DND-41 (cell line): ENCODE measurements around the gene SAMMSON.

Experiments used
- ATAC-seq: fragments of 200-7000 bp; cut with Tn5 transposase; 3 replicates; pipeline ENCODE4 v1.9.1; 2021; ENCODE audit warnings: low read depth; ENCODE audit not compliant: insufficient read depth
- DNase-seq: peaks from one replicate; pipeline ENCODE4 v3.0.0-alpha.2; 2020
- H2AFZ ChIP-seq: 2 replicates; pipeline ENCODE4 v1.6.0; 2012; ENCODE audit warnings: low read depth, low read length
- H3K27ac ChIP-seq: 2 replicates; pipeline ENCODE4 v1.5.1; 2012; ENCODE audit warnings: low read length, inconsistent platforms
- H3K27me3 ChIP-seq: fragments of 200-600 bp; sonication (generic); 2 replicates; pipeline ENCODE4 v1.6.0; 2012; ENCODE audit warnings: low read length, mild to moderate bottlenecking, inconsistent platforms; ENCODE audit not compliant: insufficient read depth, poor library complexity
- H3K36me3 ChIP-seq: 2 replicates; pipeline ENCODE4 v1.5.1; 2012; ENCODE audit warnings: low read length, inconsistent platforms; ENCODE audit not compliant: insufficient read depth
- H3K4me1 ChIP-seq: 2 replicates; pipeline ENCODE4 v1.5.1; 2012; ENCODE audit warnings: mild to moderate bottlenecking, low read length; ENCODE audit not compliant: insufficient read depth
- H3K4me2 ChIP-seq: 2 replicates; pipeline ENCODE4 v1.6.0; 2012; ENCODE audit warnings: mild to moderate bottlenecking, moderate library complexity, low read length, inconsistent platforms; ENCODE audit not compliant: insufficient read depth
- H3K4me3 ChIP-seq, 2 experiments: fragments of 200-600 bp in 1 of 2; shearing (Covaris generic) in 1 of 2; 2 replicates each; pipeline ENCODE4 v1.5.1; 2012 to 2016; ENCODE audit warnings: inconsistent platforms in 2 of 2, low read length in 2 of 2, mild to moderate bottlenecking in 2 of 2, low read depth in 1 of 2, moderate library complexity in 1 of 2
- H3K79me2 ChIP-seq: 2 replicates; pipeline ENCODE4 v1.6.0; 2012; ENCODE audit warnings: low read length, inconsistent platforms; ENCODE audit not compliant: insufficient read depth
- H3K9ac ChIP-seq: 2 replicates; pipeline ENCODE4 v1.6.0; 2012; ENCODE audit warnings: low read depth, mild to moderate bottlenecking, inconsistent platforms, low read length, moderate library complexity
- H3K9me3 ChIP-seq: 2 replicates; pipeline ENCODE4 v1.5.1; 2012; ENCODE audit warnings: low read length, moderate library complexity, mild to moderate bottlenecking, inconsistent platforms; ENCODE audit not compliant: insufficient read depth, severe bottlenecking
- H4K20me1 ChIP-seq: 2 replicates; pipeline ENCODE4 v1.6.0; 2012; ENCODE audit warnings: low read length; ENCODE audit not compliant: insufficient read depth
- CTCF ChIP-seq: IDR thresholded peaks from 2 replicates; pipeline ENCODE4 v1.5.1; 2012; ENCODE audit warnings: borderline replicate concordance, low read length, moderate library complexity, mild to moderate bottlenecking; ENCODE audit not compliant: poor library complexity, severe bottlenecking; ENCODE audit errors: extremely low read depth
- EZH2 ChIP-seq: IDR thresholded peaks from 3 replicates; pipeline ENCODE4 v1.6.1; 2012; ENCODE audit warnings: borderline replicate concordance, low read depth, mild to moderate bottlenecking, moderate library complexity, low read length, inconsistent platforms; ENCODE audit not compliant: severe bottlenecking

Gene SAMMSON

GRCh38 chr3:69985266-69985665 is 14.3 kb upstream of the SAMMSON start:
- H3K4me3 ChIP-seq, result no peak overlapping the region
- no peaks in the 10 kb centered on the region for H3K27me3 ChIP-seq
- H3K36me3 ChIP-seq, result no peaks in the 10 kb centered on the region
- H3K4me2 ChIP-seq, result no peak overlapping the region
- H3K9me3 ChIP-seq, result no peaks in the 10 kb centered on the region
- no peak overlapping the region for H2AFZ ChIP-seq
- ATAC-seq (no peak), DNase-seq (no peak)
- no peaks in the 10 kb centered on the region for H4K20me1 ChIP-seq
- TF ChIP-seq CTCF (no peak), EZH2 (no peak)
- no peak overlapping the region for H3K9ac ChIP-seq
- H3K27ac ChIP-seq, result no peak overlapping the region
- H3K79me2 ChIP-seq, result no peaks in the 10 kb centered on the region
- H3K4me1 ChIP-seq, result no peaks in the 10 kb centered on the region

GRCh38 chr3:69986419-69986818 is 13.1 kb upstream of the SAMMSON start:
- DNase-seq (no peak), ATAC-seq (no peak)
- H3K79me2 ChIP-seq, result no peaks in the 10 kb centered on the region
- no peaks in the 10 kb centered on the region for H3K4me1 ChIP-seq
- no peaks in the 10 kb centered on the region for H3K27me3 ChIP-seq
- no peak for TF ChIP-seq EZH2
- no peak for TF ChIP-seq CTCF
- H3K36me3 ChIP-seq, result no peaks in the 10 kb centered on the region
- H2AFZ ChIP-seq, result no peak overlapping the region
- no peak overlapping the region for H3K4me3 ChIP-seq
- no peak overlapping the region for H3K27ac ChIP-seq
- H3K9me3 ChIP-seq, result no peaks in the 10 kb centered on the region
- H3K4me2 ChIP-seq, result no peak overlapping the region
- no peaks in the 10 kb centered on the region for H4K20me1 ChIP-seq
- no peak overlapping the region for H3K9ac ChIP-seq

- no peaks in the 10 kb centered on the region for H3K36me3 ChIP-seq
- no peaks in the 10 kb centered on the region for H3K27me3 ChIP-seq
- H2AFZ ChIP-seq, result no peak overlapping the region
- no peak for TF ChIP-seq EZH2
- no peak for TF ChIP-seq CTCF
- no peak for ATAC-seq
- H3K4me1 ChIP-seq, result no peaks in the 10 kb centered on the region
- no peak overlapping the region for H3K4me2 ChIP-seq
- no peak overlapping the region for H3K4me3 ChIP-seq
- H3K79me2 ChIP-seq, result no peaks in the 10 kb centered on the region
- H3K27ac ChIP-seq, result no peak overlapping the region
- H3K9me3 ChIP-seq, result no peaks in the 10 kb centered on the region
- H3K9ac ChIP-seq, result no peak overlapping the region
- H4K20me1 ChIP-seq, result no peaks in the 10 kb centered on the region
- no peak for DNase-seq
These were observed 11.7 kb upstream of the SAMMSON start for GRCh38 chr3:69987833-69988232.

- no peak overlapping the region for H3K9ac ChIP-seq
- no peaks in the 10 kb centered on the region for H3K9me3 ChIP-seq
- H2AFZ ChIP-seq, result no peak overlapping the region
- H3K4me2 ChIP-seq, result no peak overlapping the region
- ATAC-seq, result no peak
- H3K27ac ChIP-seq, result no peak overlapping the region
- no peak for DNase-seq
- H3K27me3 ChIP-seq, result no peaks in the 10 kb centered on the region
- no peaks in the 10 kb centered on the region for H4K20me1 ChIP-seq
- no peak for TF ChIP-seq CTCF
- TF ChIP-seq EZH2, result no peak
- H3K79me2 ChIP-seq, result no peaks in the 10 kb centered on the region
- H3K4me1 ChIP-seq, result no peaks in the 10 kb centered on the region
- H3K36me3 ChIP-seq, result no peaks in the 10 kb centered on the region
- no peak overlapping the region for H3K4me3 ChIP-seq
These were observed 5.8 kb upstream of the SAMMSON start for GRCh38 chr3:69993757-69994156.
